Measurements from ENCODE around the gene HBE1.

DNA sequence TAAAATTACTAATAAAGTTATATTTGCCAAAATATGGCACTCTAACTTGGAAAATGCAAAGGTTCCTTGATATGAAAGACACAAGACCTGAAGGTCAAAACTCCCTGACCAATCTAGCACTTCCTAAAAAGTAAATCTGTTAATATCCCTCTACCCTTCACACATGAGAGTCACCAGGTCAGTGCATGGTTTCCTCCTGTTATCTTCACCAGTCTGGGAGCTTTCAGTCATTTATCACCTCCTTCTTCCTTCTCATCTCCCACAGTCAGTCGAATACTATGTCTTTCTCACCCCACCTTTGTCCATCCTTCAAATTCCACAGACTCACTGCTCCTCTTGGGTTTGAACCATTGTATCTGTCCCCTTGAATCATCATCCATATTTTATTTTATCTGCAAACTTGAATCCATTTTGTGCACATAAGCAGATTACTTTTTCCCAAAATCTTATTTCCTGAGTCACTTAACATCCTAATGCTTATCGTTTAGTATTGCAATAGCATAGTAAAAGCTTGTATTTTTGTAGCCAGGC, 2.6 kb downstream of the HBE1 start:
- TF ChIP-seq, protein P1, sequence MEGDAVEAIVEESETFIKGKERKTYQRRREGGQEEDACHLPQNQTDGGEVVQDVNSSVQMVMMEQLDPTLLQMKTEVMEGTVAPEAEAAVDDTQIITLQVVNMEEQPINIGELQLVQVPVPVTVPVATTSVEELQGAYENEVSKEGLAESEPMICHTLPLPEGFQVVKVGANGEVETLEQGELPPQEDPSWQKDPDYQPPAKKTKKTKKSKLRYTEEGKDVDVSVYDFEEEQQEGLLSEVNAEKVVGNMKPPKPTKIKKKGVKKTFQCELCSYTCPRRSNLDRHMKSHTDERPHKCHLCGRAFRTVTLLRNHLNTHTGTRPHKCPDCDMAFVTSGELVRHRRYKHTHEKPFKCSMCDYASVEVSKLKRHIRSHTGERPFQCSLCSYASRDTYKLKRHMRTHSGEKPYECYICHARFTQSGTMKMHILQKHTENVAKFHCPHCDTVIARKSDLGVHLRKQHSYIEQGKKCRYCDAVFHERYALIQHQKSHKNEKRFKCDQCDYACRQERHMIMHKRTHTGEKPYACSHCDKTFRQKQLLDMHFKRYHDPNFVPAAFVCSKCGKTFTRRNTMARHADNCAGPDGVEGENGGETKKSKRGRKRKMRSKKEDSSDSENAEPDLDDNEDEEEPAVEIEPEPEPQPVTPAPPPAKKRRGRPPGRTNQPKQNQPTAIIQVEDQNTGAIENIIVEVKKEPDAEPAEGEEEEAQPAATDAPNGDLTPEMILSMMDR (IDR thresholded peaks at IDR 0.05): no peak
- TF ChIP-seq POLR2A (IDR thresholded peaks at IDR 0.05): no peak
- TF ChIP-seq POLR2AphosphoS5 (IDR thresholded peaks at IDR 0.05): no peak
- no peak for TF ChIP-seq EP300 (IDR thresholded peaks at IDR 0.05)

All from upper lobe of left lung (tissue), 4 donors.